ENCODE results near the gene ALK.

Gene ALK

DNA sequence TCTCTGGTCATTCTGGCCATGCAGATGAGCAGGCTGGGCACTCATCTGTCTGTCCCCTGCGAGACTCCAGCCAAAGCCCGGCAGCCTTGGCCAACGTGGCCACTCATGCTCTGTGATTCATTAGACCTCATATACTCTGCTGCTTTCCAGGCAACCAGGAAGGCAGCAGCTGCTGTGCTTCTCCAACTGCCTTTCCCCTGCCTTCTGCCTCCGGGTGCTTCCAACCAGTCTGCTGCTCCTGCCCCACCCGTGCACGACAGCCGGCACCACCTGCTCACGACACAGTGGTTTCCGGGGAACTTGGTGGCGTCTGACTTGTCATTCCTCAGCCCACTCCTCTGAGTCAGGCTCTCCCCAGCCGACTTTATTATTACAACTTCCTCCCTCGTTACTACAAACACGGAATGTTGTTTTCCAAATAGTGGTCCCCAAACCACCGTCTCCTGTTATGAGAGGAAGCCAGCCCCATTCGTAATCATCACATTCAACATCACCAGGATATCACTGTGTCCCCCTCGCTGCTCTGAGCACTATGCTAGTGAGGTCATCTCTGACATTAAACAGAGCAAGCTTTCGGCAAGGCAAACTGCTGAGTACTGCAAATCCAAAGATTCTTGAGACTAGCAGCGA, 392.4 kb downstream of the ALK start:
- TF ChIP-seq, protein P1, sequence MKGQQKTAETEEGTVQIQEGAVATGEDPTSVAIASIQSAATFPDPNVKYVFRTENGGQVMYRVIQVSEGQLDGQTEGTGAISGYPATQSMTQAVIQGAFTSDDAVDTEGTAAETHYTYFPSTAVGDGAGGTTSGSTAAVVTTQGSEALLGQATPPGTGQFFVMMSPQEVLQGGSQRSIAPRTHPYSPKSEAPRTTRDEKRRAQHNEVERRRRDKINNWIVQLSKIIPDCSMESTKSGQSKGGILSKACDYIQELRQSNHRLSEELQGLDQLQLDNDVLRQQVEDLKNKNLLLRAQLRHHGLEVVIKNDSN (IDR thresholded peaks at IDR 0.05), result no peak
- TF ChIP-seq NFIC (IDR thresholded peaks at IDR 0.05), result no peak
- TF ChIP-seq RAD21 (IDR thresholded peaks at IDR 0.05; ENCODE audit: low read depth), result no peak
- no peak for TF ChIP-seq FOXM1 (IDR thresholded peaks at IDR 0.05; ENCODE audit: borderline replicate concordance, low read depth)
- TF ChIP-seq CREB1 (IDR thresholded peaks at IDR 0.05; ENCODE audit: low read depth), result no peak
- no peak for TF ChIP-seq CEBPB (IDR thresholded peaks at IDR 0.05)
- TF ChIP-seq TCF12 (IDR thresholded peaks at IDR 0.05; ENCODE audit: low read depth), result no peak
- no peak for TF ChIP-seq ZBTB7A (IDR thresholded peaks at IDR 0.05; ENCODE audit: low read depth)
- no peak for TF ChIP-seq TEAD4 (IDR thresholded peaks at IDR 0.05)
- TF ChIP-seq YY1 (IDR thresholded peaks at IDR 0.05; ENCODE audit: low read depth), result no peak

DNA sequence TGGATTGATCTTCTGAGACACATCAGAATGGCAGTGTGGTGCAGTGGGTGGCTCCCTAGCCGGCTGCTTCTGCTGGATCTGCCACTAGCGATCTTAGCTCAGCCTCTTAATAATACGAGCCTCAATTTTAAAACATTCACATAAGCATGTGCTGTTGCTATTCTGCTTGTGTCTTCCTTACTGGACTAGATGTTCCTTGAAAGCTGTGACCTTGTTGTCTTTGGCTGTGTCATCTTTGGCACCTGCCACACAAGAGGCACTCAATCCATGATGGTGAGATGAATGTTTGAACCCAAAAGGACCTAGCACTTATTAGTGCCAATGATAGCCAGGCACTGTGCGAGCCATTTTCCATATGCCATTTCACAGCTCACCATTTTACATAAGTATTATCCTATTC, 393.0 kb downstream of the ALK start:
- TF ChIP-seq TEAD4 (IDR thresholded peaks at IDR 0.05) (no peak), NFIC (IDR thresholded peaks at IDR 0.05) (no peak), EP300 (IDR thresholded peaks at IDR 0.05; ENCODE audit: borderline replicate concordance) (no peak), YY1 (IDR thresholded peaks at IDR 0.05; ENCODE audit: low read depth) (no peak), FOXM1 (IDR thresholded peaks at IDR 0.05; ENCODE audit: borderline replicate concordance, low read depth) (no peak), TAF1 (IDR thresholded peaks at IDR 0.05; ENCODE audit: low read depth) (no peak), TCF12 (IDR thresholded peaks at IDR 0.05; ENCODE audit: low read depth) (no peak), CEBPB (IDR thresholded peaks at IDR 0.05) (no peak), RAD21 (IDR thresholded peaks at IDR 0.05; ENCODE audit: low read depth) (no peak), CREB1 (IDR thresholded peaks at IDR 0.05; ENCODE audit: low read depth) (no peak), EGR1 (IDR thresholded peaks at IDR 0.05) (no peak), ZBTB7A (IDR thresholded peaks at IDR 0.05; ENCODE audit: low read depth) (no peak)
- TF ChIP-seq, protein P1 (IDR thresholded peaks at IDR 0.05), result no peak
- TF ChIP-seq, protein P2, sequence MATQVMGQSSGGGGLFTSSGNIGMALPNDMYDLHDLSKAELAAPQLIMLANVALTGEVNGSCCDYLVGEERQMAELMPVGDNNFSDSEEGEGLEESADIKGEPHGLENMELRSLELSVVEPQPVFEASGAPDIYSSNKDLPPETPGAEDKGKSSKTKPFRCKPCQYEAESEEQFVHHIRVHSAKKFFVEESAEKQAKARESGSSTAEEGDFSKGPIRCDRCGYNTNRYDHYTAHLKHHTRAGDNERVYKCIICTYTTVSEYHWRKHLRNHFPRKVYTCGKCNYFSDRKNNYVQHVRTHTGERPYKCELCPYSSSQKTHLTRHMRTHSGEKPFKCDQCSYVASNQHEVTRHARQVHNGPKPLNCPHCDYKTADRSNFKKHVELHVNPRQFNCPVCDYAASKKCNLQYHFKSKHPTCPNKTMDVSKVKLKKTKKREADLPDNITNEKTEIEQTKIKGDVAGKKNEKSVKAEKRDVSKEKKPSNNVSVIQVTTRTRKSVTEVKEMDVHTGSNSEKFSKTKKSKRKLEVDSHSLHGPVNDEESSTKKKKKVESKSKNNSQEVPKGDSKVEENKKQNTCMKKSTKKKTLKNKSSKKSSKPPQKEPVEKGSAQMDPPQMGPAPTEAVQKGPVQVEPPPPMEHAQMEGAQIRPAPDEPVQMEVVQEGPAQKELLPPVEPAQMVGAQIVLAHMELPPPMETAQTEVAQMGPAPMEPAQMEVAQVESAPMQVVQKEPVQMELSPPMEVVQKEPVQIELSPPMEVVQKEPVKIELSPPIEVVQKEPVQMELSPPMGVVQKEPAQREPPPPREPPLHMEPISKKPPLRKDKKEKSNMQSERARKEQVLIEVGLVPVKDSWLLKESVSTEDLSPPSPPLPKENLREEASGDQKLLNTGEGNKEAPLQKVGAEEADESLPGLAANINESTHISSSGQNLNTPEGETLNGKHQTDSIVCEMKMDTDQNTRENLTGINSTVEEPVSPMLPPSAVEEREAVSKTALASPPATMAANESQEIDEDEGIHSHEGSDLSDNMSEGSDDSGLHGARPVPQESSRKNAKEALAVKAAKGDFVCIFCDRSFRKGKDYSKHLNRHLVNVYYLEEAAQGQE (IDR thresholded peaks at IDR 0.05; ENCODE audit: low read depth), result no peak
- TF ChIP-seq, protein P3, sequence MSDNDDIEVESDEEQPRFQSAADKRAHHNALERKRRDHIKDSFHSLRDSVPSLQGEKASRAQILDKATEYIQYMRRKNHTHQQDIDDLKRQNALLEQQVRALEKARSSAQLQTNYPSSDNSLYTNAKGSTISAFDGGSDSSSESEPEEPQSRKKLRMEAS (IDR thresholded peaks at IDR 0.05), result no peak

DNA sequence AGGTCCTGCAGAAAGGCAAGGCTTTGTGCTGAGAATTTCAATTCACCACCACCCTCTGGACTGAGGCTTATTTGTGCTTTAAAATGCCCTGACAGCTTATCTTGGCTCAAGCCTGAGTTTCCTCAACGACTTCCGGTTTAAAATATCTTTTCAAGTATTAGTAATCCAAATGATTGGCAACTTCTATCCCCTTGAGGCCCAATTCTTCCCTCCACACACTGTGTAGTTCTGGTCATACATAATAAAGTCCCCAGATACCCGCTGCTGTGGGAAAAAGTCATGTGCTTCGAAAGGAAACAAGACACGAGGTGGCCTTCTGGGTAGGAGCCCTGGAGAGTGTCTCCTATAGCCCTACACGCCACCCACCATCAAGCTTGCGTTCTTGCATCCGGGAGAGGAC, 393.4 kb downstream of the ALK start:
- TF ChIP-seq RAD21 (IDR thresholded peaks at IDR 0.05; ENCODE audit: low read depth) (no peak), TEAD4 (IDR thresholded peaks at IDR 0.05) (no peak), TAF1 (IDR thresholded peaks at IDR 0.05; ENCODE audit: low read depth) (no peak), FOXM1 (IDR thresholded peaks at IDR 0.05; ENCODE audit: borderline replicate concordance, low read depth) (no peak), YY1 (IDR thresholded peaks at IDR 0.05; ENCODE audit: low read depth) (no peak), NFIC (IDR thresholded peaks at IDR 0.05) (no peak), EGR1 (IDR thresholded peaks at IDR 0.05) (no peak), TCF12 (IDR thresholded peaks at IDR 0.05; ENCODE audit: low read depth) (no peak), CREB1 (IDR thresholded peaks at IDR 0.05; ENCODE audit: low read depth) (no peak)
- TF ChIP-seq, protein P3 (IDR thresholded peaks at IDR 0.05), result no peak

DNA sequence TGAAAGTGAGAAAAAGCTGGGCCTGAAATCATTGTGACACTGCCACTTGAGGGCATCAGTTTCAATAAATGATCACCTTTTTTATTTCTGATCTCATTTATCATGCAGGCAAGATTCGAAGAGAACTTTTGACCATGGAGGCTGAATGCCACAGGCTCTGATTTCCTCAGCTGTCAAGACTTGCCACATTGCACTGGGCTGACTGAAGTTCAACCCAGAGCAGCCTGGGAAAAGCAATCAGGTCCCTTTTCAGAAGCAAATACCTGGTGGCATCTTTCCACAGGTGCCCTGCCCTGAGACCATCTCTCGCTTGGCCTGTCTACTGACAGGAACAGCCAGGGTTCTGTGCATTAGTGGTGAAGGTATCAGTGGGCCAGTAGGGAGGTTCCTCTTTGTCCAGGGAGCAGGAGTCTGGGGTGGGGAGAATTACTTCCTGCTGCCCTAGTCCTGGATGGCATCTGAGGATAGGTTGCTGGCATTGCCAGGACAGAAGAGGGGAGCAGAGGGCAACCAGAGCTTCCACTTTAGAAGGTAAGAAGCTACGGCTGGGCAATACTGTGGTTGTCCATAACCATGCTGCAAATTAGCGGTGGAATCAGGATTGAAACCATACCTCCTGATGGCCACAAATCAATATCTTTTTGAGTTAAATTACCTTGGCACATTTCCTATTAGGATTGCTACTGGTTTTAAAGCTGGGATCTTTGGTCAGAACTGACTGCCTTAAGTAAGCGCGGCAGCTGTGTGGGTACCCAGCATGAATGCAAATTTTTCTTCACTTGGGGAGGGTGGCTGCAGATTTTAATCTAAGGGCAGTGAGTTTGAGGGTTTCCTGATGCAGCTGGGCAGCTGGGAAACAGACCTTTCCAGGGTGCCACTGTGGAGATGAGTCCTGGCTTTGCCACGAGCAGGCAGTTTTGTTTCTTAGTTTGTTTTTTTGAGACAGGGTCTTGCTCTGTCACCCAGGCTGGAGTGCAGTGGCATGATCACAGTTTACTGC, 394.5 kb downstream of the ALK start:
- TF ChIP-seq EGR1 (IDR thresholded peaks at IDR 0.05), result no peak
- TF ChIP-seq ZBTB7A (IDR thresholded peaks at IDR 0.05; ENCODE audit: low read depth), result no peak

DNA sequence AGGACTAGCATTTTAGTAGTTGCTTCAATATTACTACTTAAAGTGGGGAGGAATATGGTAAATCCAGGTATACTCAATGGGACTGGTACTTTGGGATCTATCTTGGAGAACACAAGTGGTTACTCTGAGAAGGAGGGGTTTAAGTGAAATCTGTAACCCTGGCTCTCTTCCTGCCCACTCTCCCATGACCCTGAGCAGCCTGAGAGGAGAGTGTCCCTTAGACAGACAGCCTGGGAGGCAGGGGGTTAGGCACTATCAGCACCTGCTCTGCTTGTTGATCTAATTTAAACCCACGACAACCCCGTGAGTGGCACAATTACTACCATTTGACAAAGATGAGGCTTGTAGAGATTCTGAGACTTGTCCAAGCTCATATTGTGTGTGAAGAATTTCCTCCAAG, 395.5 kb downstream of the ALK start:
- no peak for TF ChIP-seq RAD21 (IDR thresholded peaks at IDR 0.05; ENCODE audit: low read depth)
- no peak for TF ChIP-seq FOXM1 (IDR thresholded peaks at IDR 0.05; ENCODE audit: borderline replicate concordance, low read depth)
- TF ChIP-seq YY1 (IDR thresholded peaks at IDR 0.05; ENCODE audit: low read depth), result no peak
- TF ChIP-seq CEBPB (IDR thresholded peaks at IDR 0.05), result no peak
- TF ChIP-seq ZBTB7A (IDR thresholded peaks at IDR 0.05; ENCODE audit: low read depth), result no peak
- no peak for TF ChIP-seq TCF12 (IDR thresholded peaks at IDR 0.05; ENCODE audit: low read depth)
- TF ChIP-seq CREB1 (IDR thresholded peaks at IDR 0.05; ENCODE audit: low read depth), result no peak
- no peak for TF ChIP-seq TEAD4 (IDR thresholded peaks at IDR 0.05)
- TF ChIP-seq, protein P3 (IDR thresholded peaks at IDR 0.05), result no peak
- no peak for TF ChIP-seq NFIC (IDR thresholded peaks at IDR 0.05)
- TF ChIP-seq EP300 (IDR thresholded peaks at IDR 0.05; ENCODE audit: borderline replicate concordance), result no peak
- TF ChIP-seq TAF1 (IDR thresholded peaks at IDR 0.05; ENCODE audit: low read depth), result no peak
- TF ChIP-seq, protein P1 (IDR thresholded peaks at IDR 0.05), result no peak
- no peak for TF ChIP-seq EGR1 (IDR thresholded peaks at IDR 0.05)
- TF ChIP-seq, protein P2 (IDR thresholded peaks at IDR 0.05; ENCODE audit: low read depth), result no peak

Measured in Ishikawa (cell line).